HCT116 (cell line): ENCODE results near the gene KLF9. TPM values are rescaled to one million over a fixed set of nuclear protein-coding genes. Genes with fewer than 3 reads are reported as not detected.

ENCODE experiments used
- ATAC-seq: fragments of 200-7000 bp; cut with Tn5 transposase; 2 replicates; pipeline ENCODE4 v1.9.1; 2020; ENCODE audit warnings: mild to moderate bottlenecking, moderate library complexity
- BruUV-seq: library from RNA; stranded (reverse); fragments of 400-500 nt; replicated peaks from 2 replicates; lab custom pipeline; 2021; lab: Mats Ljungman, UMichigan
- CTCF ChIA-PET: fragments of 300-600 bp; sonication (Branson Sonifier 250); formaldehyde crosslinking; loops from one replicate; lab custom pipeline; 2021; ENCODE audit warnings: antibody characterized with exemption; lab: Charles Lee
- POLR2A ChIA-PET: fragments of 300-600, 350-600 bp; sonication (Branson Sonifier 250); formaldehyde crosslinking; loops from one replicate; lab custom pipeline; 2021; ENCODE audit warnings: antibody characterized with exemption; lab: Charles Lee
- RAD21 ChIA-PET, 2 experiments: fragments of 300-600 bp; sonication (Branson Sonifier 250); formaldehyde crosslinking; loops; one replicate each; lab custom pipeline; 2023; ENCODE audit warnings: low total read pairs in 2 of 2; ENCODE audit not compliant: uncharacterized antibody in 2 of 2, unreplicated experiment in 2 of 2, low non-redundant PET in 1 of 2; lab: Charles Lee
- DNase-seq: peaks from one replicate; pipeline ENCODE4 v3.0.0-alpha.2; 2010; ENCODE audit warnings: low read depth, low spot score
- H2AFZ ChIP-seq: fragments of 200-600 bp; shearing (Covaris generic), sonication (generic); 2 replicates; pipeline ENCODE4 v1.6.1; 2017; ENCODE audit warnings: low read depth, mixed run types, mixed read lengths, antibody characterized with exemption, low read length; ENCODE audit not compliant: poor library complexity, severe bottlenecking
- H3K27ac ChIP-seq: 2 replicates; pipeline ENCODE4 v1.5.1; 2012; ENCODE audit warnings: low read depth, low read length
- H3K27me3 ChIP-seq: fragments of 200-600 bp; sonication (generic); 2 replicates; pipeline ENCODE4 v1.6.1; 2016; ENCODE audit warnings: mixed run types, low read length, mixed read lengths; ENCODE audit not compliant: insufficient read depth
- H3K36me3 ChIP-seq, 2 experiments: fragments of 200-500 bp in 1 of 2; fragments of 200-600 bp in 1 of 2; sonication (Bioruptor generic) in 1 of 2; sonication (generic) in 1 of 2; 2 replicates each; pipeline versions ENCODE4 v1.5.1 to v1.6.1; 2014 to 2016; ENCODE audit warnings: low read length in 2 of 2, inconsistent platforms in 1 of 2, mixed read lengths in 1 of 2, mixed run types in 1 of 2; ENCODE audit not compliant: insufficient read depth in 2 of 2, control insufficient read depth in 1 of 2
- H3K4me1 ChIP-seq, 2 experiments: fragments of 200-600 bp in 1 of 2; sonication (generic) in 1 of 2; 2 replicates each; pipeline versions ENCODE4 v1.5.1 to v1.6.1; 2012 to 2017; ENCODE audit warnings: low read length in 2 of 2, inconsistent platforms in 1 of 2, mild to moderate bottlenecking in 1 of 2, mixed read lengths in 1 of 2, mixed run types in 1 of 2, moderate library complexity in 1 of 2; ENCODE audit not compliant: insufficient read depth in 2 of 2, control insufficient read depth in 1 of 2
- H3K4me2 ChIP-seq: fragments of 200-600 bp; sonication (generic); 2 replicates; pipeline ENCODE4 v1.6.1; 2017; ENCODE audit warnings: mixed run types, low read length, mixed read lengths
- H3K4me3 ChIP-seq, 2 experiments: fragments of 200-600 bp in 1 of 2; sonication (generic) in 1 of 2; replicated peaks in 1 of 2; 2 replicates each; pipeline ENCODE4 v1.5.1; 2011 to 2016; ENCODE audit warnings: low read length in 2 of 2, control low read depth in 1 of 2, low read depth in 1 of 2, mild to moderate bottlenecking in 1 of 2, mixed read lengths in 1 of 2, mixed run types in 1 of 2
- H3K79me2 ChIP-seq: fragments of 200-600 bp; sonication (generic); 2 replicates; pipeline ENCODE4 v1.6.1; 2017; ENCODE audit warnings: mild to moderate bottlenecking, mixed run types, low read length, moderate library complexity, mixed read lengths; ENCODE audit not compliant: insufficient read depth
- H3K9ac ChIP-seq: fragments of 200-600 bp; sonication (generic); 2 replicates; pipeline ENCODE4 v1.6.1; 2016; ENCODE audit warnings: low read length, mixed read lengths
- H3K9me2 ChIP-seq: fragments of 200-600 bp; sonication (generic), shearing (Covaris generic); 2 replicates; pipeline ENCODE4 v1.6.1; 2017; ENCODE audit warnings: mixed run types, mild to moderate bottlenecking, moderate library complexity; ENCODE audit not compliant: insufficient read depth
- H3K9me3 ChIP-seq, 2 experiments: fragments of 200-500 bp in 1 of 2; fragments of 200-600 bp in 1 of 2; sonication (Bioruptor generic) in 1 of 2; sonication (generic) in 1 of 2; 2 replicates each; pipeline ENCODE4 v1.6.1; 2014 to 2017; ENCODE audit warnings: low read length in 2 of 2, mixed read lengths in 2 of 2, inconsistent platforms in 1 of 2, low read depth in 1 of 2, mild to moderate bottlenecking in 1 of 2, mixed run types in 1 of 2, moderate library complexity in 1 of 2; ENCODE audit not compliant: control insufficient read depth in 1 of 2, insufficient read depth in 1 of 2
- H4K20me1 ChIP-seq: fragments of 200-600 bp; sonication (generic), shearing (Covaris generic); 2 replicates; pipeline ENCODE4 v1.6.1; 2017; ENCODE audit warnings: mixed run types, mild to moderate bottlenecking, moderate library complexity; ENCODE audit not compliant: insufficient read depth
- ELF1 ChIP-seq: IDR thresholded peaks from 2 replicates; pipeline ENCODE4 v1.6.1; 2012; ENCODE audit warnings: low read depth, borderline replicate concordance
- POLR2A ChIP-seq: IDR thresholded peaks from 2 replicates; pipeline ENCODE4 v1.7.0; 2011; ENCODE audit warnings: borderline replicate concordance; ENCODE audit not compliant: insufficient read depth, insufficient read length; ENCODE audit errors: extremely low read depth
- SRF ChIP-seq: IDR thresholded peaks from 2 replicates; pipeline ENCODE4 v1.6.1; 2012; ENCODE audit warnings: low read depth
- intact Hi-C: fragments of 100-400 bp; cut with micrococcal nuclease; formaldehyde crosslinking; loops from 2 replicates; pipeline ENCODE4 v1.10.0; 2022
- total RNA-seq: library from RNA; stranded (reverse); gene quantifications from one replicate; pipeline ENCODE4 v1.2.1, GENCODE V29; 2021; ENCODE audit not compliant: unreplicated experiment
- TF ChIP-seq, protein P1 (sequence below): IDR thresholded peaks from 2 replicates; pipeline ENCODE4 v1.6.1; 2012; ENCODE audit warnings: low read depth

KLF9 gene
- total RNA-seq, 1 experiment from 2014 or later: 8.3 TPM

GRCh38 chr9:70413464-70413798 is 1.0 kb downstream of the KLF9 start:
- intact Hi-C loops: no loop called here
- peak; percentile 21 for ATAC-seq
- TF ChIP-seq POLR2A: no peak
- TF ChIP-seq ELF1: no peak
- TF ChIP-seq SRF: no peak
- Histone ChIP-seq H3K9ac (peak overlapping the region; percentile 68), H3K27me3 (no peaks in the 10 kb centered on the region), H3K9me2 (no peaks in the 10 kb centered on the region), H3K4me1 (peaks cover 26 to 59% of the 10 kb centered on the region in 2 experiments), H3K36me3 (no peaks in the 10 kb centered on the region), H3K9me3 (no peaks in the 10 kb centered on the region), H4K20me1 (no peaks in the 10 kb centered on the region), H2AFZ (peak overlapping the region; percentile 99), H3K4me2 (peak overlapping the region; percentile 96), H3K4me3 (peak overlapping the region; percentile 52 to 68), H3K27ac (peak overlapping the region; percentile 54), H3K79me2 (no peaks in the 10 kb centered on the region)
- ChIA-PET POLR2A (no interaction called here), CTCF (interaction anchor here (2.0 kb wide), 1 partner anchor 71 kb away, joined by 7 read pairs; no protein-coding TSS in a partner anchor), RAD21 (no interaction called here)
- DNase-seq: no peak
- no TSS peak for BruUV-seq

GRCh38 chr9:70412832-70413463 is 1.5 kb downstream of the KLF9 start:
- Histone ChIP-seq H3K27me3 (no peaks in the 10 kb centered on the region), H3K79me2 (no peaks in the 10 kb centered on the region), H2AFZ (peak overlapping the region; percentile 65), H3K4me3 (peak overlapping the region; percentile 52 to 68), H3K9me2 (no peaks in the 10 kb centered on the region), H3K9me3 (no peaks in the 10 kb centered on the region), H3K4me2 (peak overlapping the region; percentile 96), H3K36me3 (no peaks in the 10 kb centered on the region), H3K9ac (peak overlapping the region; percentile 68), H3K27ac (peak overlapping the region; percentile 54; the same call in 1 of the 2 replicates), H3K4me1 (peaks cover 24 to 54% of the 10 kb centered on the region in 2 experiments), H4K20me1 (no peaks in the 10 kb centered on the region)
- intact Hi-C loops: no loop called here
- ChIA-PET POLR2A (interaction anchor here (1.5 kb wide), 1 partner anchor 8 kb away, joined by 4 read pairs; no protein-coding TSS in a partner anchor), CTCF (no interaction called here), RAD21 (no interaction called here)
- no TSS peak for BruUV-seq
- DNase-seq: no peak
- TF ChIP-seq, protein P1, sequence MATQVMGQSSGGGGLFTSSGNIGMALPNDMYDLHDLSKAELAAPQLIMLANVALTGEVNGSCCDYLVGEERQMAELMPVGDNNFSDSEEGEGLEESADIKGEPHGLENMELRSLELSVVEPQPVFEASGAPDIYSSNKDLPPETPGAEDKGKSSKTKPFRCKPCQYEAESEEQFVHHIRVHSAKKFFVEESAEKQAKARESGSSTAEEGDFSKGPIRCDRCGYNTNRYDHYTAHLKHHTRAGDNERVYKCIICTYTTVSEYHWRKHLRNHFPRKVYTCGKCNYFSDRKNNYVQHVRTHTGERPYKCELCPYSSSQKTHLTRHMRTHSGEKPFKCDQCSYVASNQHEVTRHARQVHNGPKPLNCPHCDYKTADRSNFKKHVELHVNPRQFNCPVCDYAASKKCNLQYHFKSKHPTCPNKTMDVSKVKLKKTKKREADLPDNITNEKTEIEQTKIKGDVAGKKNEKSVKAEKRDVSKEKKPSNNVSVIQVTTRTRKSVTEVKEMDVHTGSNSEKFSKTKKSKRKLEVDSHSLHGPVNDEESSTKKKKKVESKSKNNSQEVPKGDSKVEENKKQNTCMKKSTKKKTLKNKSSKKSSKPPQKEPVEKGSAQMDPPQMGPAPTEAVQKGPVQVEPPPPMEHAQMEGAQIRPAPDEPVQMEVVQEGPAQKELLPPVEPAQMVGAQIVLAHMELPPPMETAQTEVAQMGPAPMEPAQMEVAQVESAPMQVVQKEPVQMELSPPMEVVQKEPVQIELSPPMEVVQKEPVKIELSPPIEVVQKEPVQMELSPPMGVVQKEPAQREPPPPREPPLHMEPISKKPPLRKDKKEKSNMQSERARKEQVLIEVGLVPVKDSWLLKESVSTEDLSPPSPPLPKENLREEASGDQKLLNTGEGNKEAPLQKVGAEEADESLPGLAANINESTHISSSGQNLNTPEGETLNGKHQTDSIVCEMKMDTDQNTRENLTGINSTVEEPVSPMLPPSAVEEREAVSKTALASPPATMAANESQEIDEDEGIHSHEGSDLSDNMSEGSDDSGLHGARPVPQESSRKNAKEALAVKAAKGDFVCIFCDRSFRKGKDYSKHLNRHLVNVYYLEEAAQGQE: no peak
- TF ChIP-seq POLR2A: no peak
- peak; percentile 16 for ATAC-seq
